NOMO-1 treated with DMSO at 0.1 percent for 48 hours (cell line): ENCODE data around the gene CPE.
"Not testable (repeated sequence)": the region's sequence is repeated elsewhere in the genome, so short reads cannot be mapped to it uniquely, and the experiment has no call there.

ENCODE experiments used
- DNase-seq: peaks from one replicate; lab custom pipeline; 2025; ENCODE audit not compliant: unreplicated experiment; lab: John Stamatoyannopoulos, UW

CPE gene

GRCh38 chr4:165403048-165403447 is 24.2 kb downstream of the CPE start:
- DNase-seq, result no peak

GRCh38 chr4:165403637-165404036 is 24.8 kb downstream of the CPE start:
- DNase-seq, result no peak

- no peak for DNase-seq
These were observed 25.3 kb downstream of the CPE start for GRCh38 chr4:165404080-165404479.

DNA sequence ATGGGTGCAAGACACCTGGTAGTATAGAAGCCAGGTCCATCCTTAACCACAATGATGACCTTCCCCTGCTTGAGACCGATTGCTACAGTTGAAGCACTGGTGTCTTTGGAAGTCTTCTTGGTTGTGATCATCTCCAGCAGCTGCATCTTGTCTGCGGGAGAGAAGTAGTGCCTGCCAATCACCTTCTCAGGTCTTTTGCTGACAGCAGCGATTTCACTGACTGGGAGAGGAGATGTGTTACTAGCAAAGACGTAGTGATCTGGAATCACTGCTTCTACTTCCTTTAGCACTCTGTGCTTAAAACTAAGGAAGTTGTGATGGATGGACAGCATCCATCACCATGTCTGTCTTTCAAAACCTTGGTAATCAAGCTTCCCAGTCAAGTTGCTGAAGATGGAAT is 25.9 kb downstream of the CPE start:
- DNase-seq, result no peak

- DNase-seq, result no peak
These were observed 31.4 kb downstream of the CPE start for GRCh38 chr4:165410214-165410613.

DNA sequence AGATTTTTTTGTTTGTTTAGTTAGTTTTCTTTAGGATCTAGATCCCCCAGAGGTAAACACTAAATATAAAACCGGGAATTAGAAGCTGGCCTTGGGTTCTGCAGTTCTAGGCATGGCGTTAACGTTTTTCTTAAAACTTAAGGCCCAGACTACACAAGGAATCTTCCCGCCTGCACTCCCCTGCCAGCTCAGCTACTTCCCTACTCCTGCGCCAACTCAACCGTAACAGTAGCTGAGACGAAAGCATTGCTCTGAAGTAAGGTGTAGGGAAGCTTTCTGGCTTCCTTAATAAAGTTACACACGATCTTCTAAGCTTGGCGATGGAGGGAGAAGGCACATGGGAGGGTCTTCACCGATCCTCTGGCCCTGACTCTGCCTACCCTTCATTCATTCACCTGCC is 37.1 kb downstream of the CPE start:
- no peak for DNase-seq

GRCh38 chr4:165418073-165418472 is 39.3 kb downstream of the CPE start:
- no peak for DNase-seq

DNA sequence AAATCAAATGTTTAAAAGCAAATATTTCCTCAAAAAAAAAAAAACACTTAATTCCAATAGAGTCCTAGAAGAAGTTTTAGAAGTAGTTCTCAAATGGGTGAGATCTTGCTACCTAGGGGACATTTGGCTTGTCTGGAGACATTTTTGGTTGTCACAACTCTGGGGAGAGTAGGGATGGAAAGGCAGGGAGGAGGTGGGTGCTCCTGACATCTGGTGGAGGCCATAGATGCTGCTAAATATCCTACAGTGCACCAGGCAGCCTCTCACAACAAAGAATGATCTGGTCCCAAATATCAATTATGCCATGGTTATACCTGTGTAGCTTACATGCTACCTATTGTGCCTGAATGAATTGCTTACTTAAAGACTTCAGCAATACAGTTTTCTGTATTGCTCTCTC is 46.8 kb downstream of the CPE start:
- DNase-seq, result no peak

- DNase-seq, result no peak
These were observed 47.5 kb downstream of the CPE start for GRCh38 chr4:165426331-165426730.

GRCh38 chr4:165426823-165427222 is 48.0 kb downstream of the CPE start:
- DNase-seq, result no peak

DNA sequence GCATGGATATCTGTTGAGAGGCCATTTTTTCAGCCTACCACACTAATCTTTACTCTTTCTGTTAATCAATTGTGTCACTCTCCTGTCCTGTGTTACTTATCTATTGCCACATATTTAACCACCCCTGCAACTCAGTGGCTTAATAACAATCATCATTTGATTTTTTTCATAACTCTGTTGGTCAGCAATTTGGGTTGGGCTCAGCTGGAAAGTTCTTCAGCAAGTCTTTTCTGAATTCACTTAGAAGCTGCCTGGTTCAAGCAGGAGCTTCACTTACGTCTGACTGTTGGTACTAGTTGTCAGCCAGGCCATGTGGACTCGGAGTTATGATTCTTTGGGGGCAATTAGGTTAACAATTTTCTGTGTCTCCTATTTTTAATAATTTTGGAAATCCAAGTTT is 50.1 kb downstream of the CPE start:
- DNase-seq, result no peak

- no peak for DNase-seq
These were observed 54.7 kb downstream of the CPE start for GRCh38 chr4:165433529-165433928.

DNA sequence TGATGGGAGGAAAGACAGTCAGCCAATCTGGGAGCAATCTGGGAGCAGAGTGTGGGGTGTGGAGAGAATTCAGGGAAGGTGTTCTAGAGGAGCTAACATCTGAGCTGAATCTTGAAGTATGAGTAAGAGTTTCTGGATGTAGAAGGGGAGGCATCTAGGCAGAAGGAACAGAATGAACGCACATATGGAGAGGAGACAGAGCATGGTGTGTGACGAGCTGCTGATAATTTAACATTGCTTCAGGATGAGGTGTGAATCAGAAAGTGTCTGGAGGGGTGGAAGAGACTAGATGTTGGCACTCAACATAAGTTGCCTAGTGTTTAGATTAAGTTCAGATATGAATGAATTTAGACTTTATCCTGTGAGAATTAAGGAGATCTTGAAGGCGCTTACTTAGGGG is 58.9 kb downstream of the CPE start:
- no peak for DNase-seq

GRCh38 chr4:165439344-165439743 is 60.5 kb downstream of the CPE start:
- no peak for DNase-seq

GRCh38 chr4:165439981-165440380 is 61.2 kb downstream of the CPE start:
- DNase-seq, result no peak

DNA sequence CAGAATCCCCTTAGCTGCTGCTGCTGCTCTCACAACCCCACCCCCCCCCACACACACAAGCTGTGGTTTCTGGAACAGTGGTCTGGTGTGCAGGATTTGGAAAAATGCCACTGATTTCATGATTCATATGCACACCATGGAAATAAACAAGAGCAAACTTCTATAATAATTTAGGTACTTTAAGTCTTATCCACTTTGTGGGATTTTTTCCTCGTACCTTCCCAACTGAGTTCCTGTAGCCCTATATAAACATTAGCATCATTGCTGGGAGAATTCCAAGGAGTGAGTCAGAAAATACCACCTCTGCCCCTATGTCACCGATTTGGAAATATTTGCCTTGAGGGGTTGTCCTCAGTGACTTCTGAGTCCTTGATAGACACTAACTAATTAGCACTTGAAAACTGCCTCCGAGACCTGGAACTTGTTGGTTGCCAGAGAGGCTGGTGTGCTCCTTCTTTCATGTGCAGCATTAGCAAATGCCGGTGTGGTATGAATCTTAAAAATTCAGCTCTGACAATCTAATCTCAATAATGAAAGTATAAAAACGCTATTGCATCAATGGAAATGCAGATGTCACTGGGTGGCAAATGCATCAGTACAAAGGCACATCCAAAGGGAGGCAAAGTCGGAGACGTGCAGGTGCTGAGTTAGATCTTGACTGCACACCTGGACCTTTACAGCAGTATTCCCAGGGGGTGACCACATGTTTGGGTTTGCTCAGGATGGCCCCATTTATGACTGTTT is 61.8 kb downstream of the CPE start:
- DNase-seq, result no peak

DNA sequence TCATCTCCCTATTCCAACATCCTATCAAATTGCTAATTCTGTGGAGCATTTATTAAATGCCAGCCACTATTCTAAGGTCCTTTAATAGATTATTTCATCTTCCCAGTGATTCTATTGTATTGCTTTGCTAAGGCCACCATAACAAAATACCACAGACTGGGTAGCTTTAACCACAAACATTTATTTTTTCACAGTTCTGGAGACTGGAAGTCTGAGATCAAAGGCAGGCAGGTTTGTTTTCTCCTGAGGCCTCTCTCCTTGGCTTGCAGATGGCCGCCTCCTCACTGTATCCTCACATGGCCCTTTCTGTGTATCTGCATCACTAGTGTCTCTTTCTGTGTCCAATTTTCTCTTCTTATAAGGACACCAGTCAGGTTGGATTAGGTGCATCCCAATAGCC is 64.5 kb downstream of the CPE start:
- no peak for DNase-seq

DNA sequence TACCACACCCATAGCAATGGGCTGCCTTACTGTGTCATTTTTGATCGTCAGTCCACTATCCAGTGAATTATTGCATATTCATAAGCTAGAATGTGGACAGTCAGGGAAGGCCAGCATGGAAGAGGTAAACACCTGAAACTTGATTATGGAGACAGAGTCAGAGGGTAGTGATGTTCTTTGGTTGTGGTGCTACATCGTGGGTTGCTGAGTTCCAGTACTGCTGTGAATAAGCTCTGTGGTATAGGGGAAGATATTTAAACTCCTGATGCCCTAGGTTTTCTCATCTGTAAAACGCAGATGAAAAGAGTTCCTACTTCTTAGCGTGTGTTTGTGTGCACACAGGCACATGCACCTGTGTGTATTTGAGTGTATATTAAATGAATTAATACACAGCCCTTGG is 69.9 kb downstream of the CPE start:
- DNase-seq, result no peak

- DNase-seq, result no peak
These were observed 70.5 kb downstream of the CPE start for GRCh38 chr4:165449333-165449732.

GRCh38 chr4:165450871-165451270 is 72.1 kb downstream of the CPE start:
- no peak for DNase-seq

DNA sequence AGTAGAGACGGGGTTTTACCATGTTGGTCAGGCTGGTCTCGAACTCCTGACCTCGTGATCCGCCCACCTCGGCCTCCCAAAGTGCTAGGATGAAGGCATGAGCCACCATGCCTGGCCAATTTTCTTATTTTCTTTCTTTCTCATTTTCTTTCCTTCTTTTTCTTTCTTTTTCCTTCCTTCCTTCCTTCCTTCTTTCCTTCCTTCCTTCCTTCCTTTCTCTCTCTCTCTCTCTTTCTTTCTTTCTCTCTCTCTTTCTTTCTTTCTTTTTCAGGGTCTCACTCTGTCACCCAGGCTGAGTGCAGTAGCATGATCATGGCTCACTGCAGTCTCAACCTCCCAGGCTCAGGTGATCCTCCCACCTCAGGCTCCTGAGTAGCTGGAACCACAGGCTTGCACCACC is 74.3 kb downstream of the CPE start:
- DNase-seq, result not testable (repeated sequence)

DNA sequence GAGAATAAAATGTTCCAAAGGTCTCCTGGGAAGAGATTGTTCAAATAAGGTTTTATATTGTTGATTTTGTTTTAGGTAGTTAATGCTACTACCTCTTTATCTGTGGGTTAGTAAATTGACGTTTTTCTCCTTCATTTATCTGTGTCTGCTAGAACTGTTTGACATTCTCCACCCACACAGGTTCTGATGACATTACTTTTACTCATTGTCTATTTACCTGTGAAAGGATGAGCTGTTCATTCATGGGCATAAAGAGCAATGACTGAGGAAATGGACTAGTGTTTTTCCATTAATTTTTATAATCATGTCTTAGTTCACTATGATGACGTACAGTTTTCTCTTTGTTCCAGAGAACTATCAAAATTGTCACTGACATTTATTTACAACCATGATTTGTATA is 75.6 kb downstream of the CPE start:
- no peak for DNase-seq

DNA sequence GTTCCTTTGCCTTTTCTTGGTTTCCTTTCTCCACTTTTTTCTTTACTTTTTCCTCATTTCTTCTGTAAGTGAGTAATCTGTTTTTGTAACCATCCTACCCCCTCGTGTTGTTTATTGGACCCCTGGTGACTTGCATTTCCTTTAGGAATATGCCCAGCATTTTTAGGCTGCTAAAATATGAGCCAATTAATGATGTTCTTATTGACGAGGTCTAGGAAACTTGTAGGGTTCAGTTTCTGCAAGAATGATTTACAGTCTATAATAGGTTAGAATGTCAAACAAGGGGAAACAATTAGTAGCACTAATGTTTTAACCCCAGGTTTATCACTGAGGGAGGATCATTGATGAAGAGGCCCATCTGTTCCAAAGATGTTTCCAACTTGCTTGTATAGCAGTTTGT is 79.0 kb downstream of the CPE start:
- DNase-seq, result no peak
